Breast epithelium (tissue), 3 donors: ENCODE results near the gene CCDC88C.

Source experiments
- CTCF ChIP-seq, 3 donors: fragments of 450-650 bp; IDR thresholded peaks; one replicate each; pipeline ENCODE4 v1.5.1; 2016 to 2017; ENCODE audit warnings: antibody characterized with exemption in 3 of 3, mild to moderate bottlenecking in 3 of 3, moderate library complexity in 3 of 3
- POLR2A ChIP-seq: fragments of 450-650 bp; IDR thresholded peaks from one replicate; pipeline ENCODE4 v1.6.1; 2016; ENCODE audit warnings: antibody characterized with exemption, mild to moderate bottlenecking, moderate library complexity

DNA sequence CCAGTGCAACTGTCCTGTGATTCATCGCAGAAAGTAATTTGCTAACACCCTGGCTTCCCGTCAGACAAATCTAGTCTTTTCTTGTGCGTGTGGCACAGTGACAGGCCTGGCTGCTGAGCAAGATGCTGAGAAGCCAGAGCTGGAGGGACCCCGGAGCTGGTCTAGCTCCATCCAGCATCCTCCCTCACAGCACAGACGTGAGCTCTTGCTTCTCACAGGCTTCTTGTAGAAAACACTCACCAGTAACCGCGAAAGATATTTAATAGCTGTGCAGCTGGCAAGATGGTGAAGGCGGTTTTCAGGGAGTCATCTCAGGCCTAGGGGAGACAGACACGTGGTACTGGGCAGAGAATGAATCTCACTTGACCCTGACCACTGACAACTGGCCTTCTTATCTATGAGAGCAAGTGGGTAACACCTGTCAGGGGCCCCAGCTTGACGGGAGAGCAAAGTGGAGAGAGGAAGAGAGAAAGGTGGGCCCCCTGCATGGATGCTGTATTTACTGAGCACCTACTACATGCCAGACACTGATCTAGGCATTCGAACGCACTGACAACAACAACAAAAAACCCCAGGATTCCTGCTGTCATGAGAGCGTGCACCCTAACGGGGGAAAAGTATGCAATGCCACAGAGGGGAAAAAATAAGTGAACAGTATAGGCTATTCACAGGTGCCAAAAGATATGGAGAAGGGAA is 63.3 kb downstream of the CCDC88C start:
- TF ChIP-seq POLR2A (no peak), CTCF (IDR thresholded peaks at IDR 0.05) (no peak)
